ENCODE results near the gene FOLR2. TPM values are rescaled to one million over a fixed set of nuclear protein-coding genes. Genes with fewer than 3 reads are reported as not detected.

FOLR2 gene
- total RNA-seq, 1 experiment from 2014 or later, result not detected

DNA sequence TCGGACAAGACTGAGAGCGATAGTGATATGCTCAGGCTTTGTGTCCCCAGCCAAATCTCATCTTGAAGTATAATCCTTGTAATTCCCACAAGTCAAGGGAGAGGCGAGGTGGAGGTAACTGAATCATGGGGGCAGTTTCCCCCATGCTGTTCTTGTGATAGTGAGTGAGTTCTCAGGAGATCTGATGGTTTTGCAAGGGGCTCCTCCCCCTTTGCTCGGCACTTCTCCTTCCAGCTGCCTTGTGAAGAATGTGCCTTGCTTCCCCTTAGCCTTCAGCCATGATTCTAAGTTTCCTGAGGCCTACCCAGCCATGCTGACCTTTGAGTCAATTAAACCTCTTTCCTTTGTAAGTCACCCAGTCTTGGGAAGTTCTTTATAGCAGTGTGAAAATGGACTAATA, 7.5 kb upstream of the FOLR2 start:
- Histone ChIP-seq H3K36me3 (ENCODE audit: control insufficient read depth in 1 of 2, insufficient read depth in 2 of 2, low read length in 2 of 2) (no peaks in the 10 kb centered on the region), H3K4me3 (replicated peaks in 1 of 2; ENCODE audit: low read depth in 1 of 2, low read length in 2 of 2) (no peak overlapping the region), H4K20me1 (ENCODE audit: insufficient read depth) (no peaks in the 10 kb centered on the region), H3K9me2 (ENCODE audit: insufficient read depth) (no peaks in the 10 kb centered on the region), H3K4me2 (ENCODE audit: low read length) (no peak overlapping the region), H3K9ac (ENCODE audit: low read length) (no peak overlapping the region), H3K4me1 (ENCODE audit: control insufficient read depth in 1 of 2, insufficient read depth in 2 of 2, low read length in 2 of 2) (no peaks in the 10 kb centered on the region), H3K9me3 (ENCODE audit: control insufficient read depth in 1 of 2, insufficient read depth in 1 of 2, low read depth in 1 of 2, low read length in 2 of 2) (no peaks in the 10 kb centered on the region), H3K27me3 (ENCODE audit: insufficient read depth, low read length) (no peaks in the 10 kb centered on the region), H3K27ac (ENCODE audit: low read depth, low read length) (no peak overlapping the region), H2AFZ (ENCODE audit: low read depth, low read length, poor library complexity, severe bottlenecking) (no peak overlapping the region), H3K79me2 (ENCODE audit: insufficient read depth, low read length) (no peaks in the 10 kb centered on the region)
- no peak for ATAC-seq
- ChIA-PET CTCF (no interaction called here), RAD21 (ENCODE audit: low non-redundant PET in 1 of 2, low total read pairs in 2 of 2, uncharacterized antibody in 2 of 2, unreplicated experiment in 2 of 2) (no interaction called here), POLR2A (no interaction called here)
- intact Hi-C loops (cut with micrococcal nuclease), result no loop called here
- TF ChIP-seq, protein P1, sequence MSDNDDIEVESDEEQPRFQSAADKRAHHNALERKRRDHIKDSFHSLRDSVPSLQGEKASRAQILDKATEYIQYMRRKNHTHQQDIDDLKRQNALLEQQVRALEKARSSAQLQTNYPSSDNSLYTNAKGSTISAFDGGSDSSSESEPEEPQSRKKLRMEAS (IDR thresholded peaks at IDR 0.05), result no peak
- no peak for TF ChIP-seq SRF (IDR thresholded peaks at IDR 0.05; ENCODE audit: low read depth)
- no peak for TF ChIP-seq ZFX (IDR thresholded peaks at IDR 0.05)
- no peak for TF ChIP-seq POLR2A (IDR thresholded peaks at IDR 0.05; ENCODE audit: borderline replicate concordance, extremely low read depth, insufficient read depth, insufficient read length)
- no peak for TF ChIP-seq JUND (IDR thresholded peaks at IDR 0.05)
- no peak for TF ChIP-seq CEBPB (IDR thresholded peaks at IDR 0.05; ENCODE audit: low read depth)
- no peak for TF ChIP-seq TCF7L2 (IDR thresholded peaks at IDR 0.05; ENCODE audit: borderline replicate concordance, extremely low read depth, insufficient read depth, insufficient read length)
- no peak for TF ChIP-seq RAD21 (IDR thresholded peaks at IDR 0.05; ENCODE audit: low read depth)
- no peak for TF ChIP-seq ELF1 (IDR thresholded peaks at IDR 0.05; ENCODE audit: borderline replicate concordance, low read depth)
- no peak for TF ChIP-seq EZH2phosphoT487 (IDR thresholded peaks at IDR 0.05; ENCODE audit: borderline replicate concordance)
- TF ChIP-seq FOSL1 (IDR thresholded peaks at IDR 0.05; ENCODE audit: low read depth), result no peak
- TF ChIP-seq EGR1 (IDR thresholded peaks at IDR 0.05; ENCODE audit: low read depth), result no peak
- TF ChIP-seq, protein P2, sequence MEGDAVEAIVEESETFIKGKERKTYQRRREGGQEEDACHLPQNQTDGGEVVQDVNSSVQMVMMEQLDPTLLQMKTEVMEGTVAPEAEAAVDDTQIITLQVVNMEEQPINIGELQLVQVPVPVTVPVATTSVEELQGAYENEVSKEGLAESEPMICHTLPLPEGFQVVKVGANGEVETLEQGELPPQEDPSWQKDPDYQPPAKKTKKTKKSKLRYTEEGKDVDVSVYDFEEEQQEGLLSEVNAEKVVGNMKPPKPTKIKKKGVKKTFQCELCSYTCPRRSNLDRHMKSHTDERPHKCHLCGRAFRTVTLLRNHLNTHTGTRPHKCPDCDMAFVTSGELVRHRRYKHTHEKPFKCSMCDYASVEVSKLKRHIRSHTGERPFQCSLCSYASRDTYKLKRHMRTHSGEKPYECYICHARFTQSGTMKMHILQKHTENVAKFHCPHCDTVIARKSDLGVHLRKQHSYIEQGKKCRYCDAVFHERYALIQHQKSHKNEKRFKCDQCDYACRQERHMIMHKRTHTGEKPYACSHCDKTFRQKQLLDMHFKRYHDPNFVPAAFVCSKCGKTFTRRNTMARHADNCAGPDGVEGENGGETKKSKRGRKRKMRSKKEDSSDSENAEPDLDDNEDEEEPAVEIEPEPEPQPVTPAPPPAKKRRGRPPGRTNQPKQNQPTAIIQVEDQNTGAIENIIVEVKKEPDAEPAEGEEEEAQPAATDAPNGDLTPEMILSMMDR (IDR thresholded peaks at IDR 0.05 in 2 of 3, conservative IDR thresholded peaks at IDR 0.05 in 1 of 3; ENCODE audit: borderline replicate concordance in 1 of 3, insufficient read depth in 1 of 3, low read depth in 2 of 3, low read length in 2 of 3), result no peak
- TF ChIP-seq SIN3A (IDR thresholded peaks at IDR 0.05; ENCODE audit: low read depth), result no peak
- no peak for TF ChIP-seq YY1 (IDR thresholded peaks at IDR 0.05; ENCODE audit: extremely low read depth, insufficient replicate concordance, low read depth, low read length)
- no peak for TF ChIP-seq ATF3 (IDR thresholded peaks at IDR 0.05)
- TF ChIP-seq SP1 (IDR thresholded peaks at IDR 0.05; ENCODE audit: low read depth), result no peak
- no peak for TF ChIP-seq CBX3 (IDR thresholded peaks at IDR 0.05; ENCODE audit: low read depth)
- no peak for TF ChIP-seq POLR2AphosphoS5 (IDR thresholded peaks at IDR 0.05; ENCODE audit: low read depth, low read length)
- no peak for TF ChIP-seq REST (IDR thresholded peaks at IDR 0.05; ENCODE audit: low read depth)
- BruUV-seq (replicated peaks), result no TSS peak
- DNase-seq (ENCODE audit: low read depth, low spot score), result no peak
